Measurements from ENCODE around the gene PTPRG.
A peak's percentile ranks its signal among the peaks of the same experiment; 100 is the strongest.

PTPRG gene

DNA sequence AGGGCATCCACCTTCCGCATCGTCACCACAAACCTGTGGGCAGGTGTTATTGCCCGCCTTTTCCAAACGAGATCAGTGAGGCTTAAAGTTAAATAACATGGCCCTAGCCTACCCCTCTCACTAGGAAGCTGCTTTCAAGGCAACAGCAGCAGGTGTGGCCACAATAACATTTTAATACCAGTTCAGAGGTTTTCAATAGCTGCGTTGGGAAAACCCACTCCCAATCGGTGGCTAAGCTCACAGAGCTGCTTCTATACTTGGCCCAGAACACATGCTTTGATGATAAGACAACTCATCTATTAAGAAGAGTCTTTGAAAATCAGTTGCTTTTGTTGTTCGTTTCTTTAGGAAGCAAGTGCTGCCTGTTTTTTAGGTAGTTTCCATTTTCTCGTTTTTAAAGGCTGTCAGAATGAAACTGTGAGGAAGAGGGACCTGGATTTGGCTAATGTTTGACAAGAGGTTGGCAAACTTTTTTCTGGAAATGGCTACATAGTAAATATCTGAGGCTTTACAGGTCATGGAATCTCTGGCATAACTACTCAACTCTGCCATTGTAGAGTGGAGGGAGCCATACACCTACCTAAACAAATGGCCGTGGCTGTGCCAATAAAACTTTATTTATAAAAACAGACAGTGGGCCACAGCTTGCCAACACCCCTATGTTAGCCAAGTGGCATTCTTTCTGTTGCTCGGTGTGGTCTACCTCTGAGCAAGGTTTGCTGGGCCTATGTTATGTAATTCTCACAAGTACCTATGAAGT, 632.4 kb downstream of the PTPRG start:
- no peak overlapping the region for H3K4me3 ChIP-seq (replicated peaks; ENCODE audit: low read depth, low read length)
- TF ChIP-seq, protein P1, sequence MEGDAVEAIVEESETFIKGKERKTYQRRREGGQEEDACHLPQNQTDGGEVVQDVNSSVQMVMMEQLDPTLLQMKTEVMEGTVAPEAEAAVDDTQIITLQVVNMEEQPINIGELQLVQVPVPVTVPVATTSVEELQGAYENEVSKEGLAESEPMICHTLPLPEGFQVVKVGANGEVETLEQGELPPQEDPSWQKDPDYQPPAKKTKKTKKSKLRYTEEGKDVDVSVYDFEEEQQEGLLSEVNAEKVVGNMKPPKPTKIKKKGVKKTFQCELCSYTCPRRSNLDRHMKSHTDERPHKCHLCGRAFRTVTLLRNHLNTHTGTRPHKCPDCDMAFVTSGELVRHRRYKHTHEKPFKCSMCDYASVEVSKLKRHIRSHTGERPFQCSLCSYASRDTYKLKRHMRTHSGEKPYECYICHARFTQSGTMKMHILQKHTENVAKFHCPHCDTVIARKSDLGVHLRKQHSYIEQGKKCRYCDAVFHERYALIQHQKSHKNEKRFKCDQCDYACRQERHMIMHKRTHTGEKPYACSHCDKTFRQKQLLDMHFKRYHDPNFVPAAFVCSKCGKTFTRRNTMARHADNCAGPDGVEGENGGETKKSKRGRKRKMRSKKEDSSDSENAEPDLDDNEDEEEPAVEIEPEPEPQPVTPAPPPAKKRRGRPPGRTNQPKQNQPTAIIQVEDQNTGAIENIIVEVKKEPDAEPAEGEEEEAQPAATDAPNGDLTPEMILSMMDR (IDR thresholded peaks at IDR 0.05; ENCODE audit: insufficient read depth, low read length, poor library complexity, severe bottlenecking) = no peak
- H3K27me3 ChIP-seq (replicated peaks; ENCODE audit: control insufficient read depth, insufficient read depth, low read length) = no peaks in the 10 kb centered on the region
- no peak for DNase-seq (ENCODE audit: extremely low read depth, insufficient read length)
- no peaks in the 10 kb centered on the region for H3K36me3 ChIP-seq (ENCODE audit: control insufficient read depth, insufficient read depth, low read length)

DNA sequence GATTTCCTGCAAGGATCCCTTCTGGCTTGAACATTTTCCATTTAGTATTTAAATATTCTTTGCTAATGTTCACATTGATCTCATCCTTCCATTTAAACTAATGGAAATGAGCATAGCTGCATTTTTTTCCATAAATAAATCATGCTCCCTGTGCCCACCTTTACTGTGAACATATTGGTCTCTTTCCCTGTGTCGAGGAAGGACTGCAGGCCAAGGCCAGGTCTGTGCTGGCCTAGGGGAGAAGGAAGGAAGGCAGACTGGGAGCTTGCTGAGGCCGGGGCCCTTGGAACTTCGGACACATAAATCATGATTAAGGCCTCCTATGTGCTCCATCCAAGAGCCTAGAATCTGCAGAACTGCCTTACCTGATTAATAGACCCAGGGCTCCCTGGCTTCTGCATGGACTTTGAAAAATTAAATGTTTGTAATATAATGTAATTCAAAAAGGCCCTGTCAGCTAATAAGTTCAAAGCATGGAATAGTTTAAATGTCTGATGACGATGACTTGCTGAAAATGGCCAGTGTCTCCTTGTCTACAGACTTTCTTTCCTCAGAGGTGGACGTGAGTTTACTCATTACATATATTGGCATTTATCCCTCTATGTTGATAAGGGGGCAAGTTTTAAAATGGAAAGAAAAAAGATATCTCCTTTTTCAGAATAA, 636.1 kb downstream of the PTPRG start:
- DNase-seq (ENCODE audit: extremely low read depth, insufficient read length) = no peak

DNA sequence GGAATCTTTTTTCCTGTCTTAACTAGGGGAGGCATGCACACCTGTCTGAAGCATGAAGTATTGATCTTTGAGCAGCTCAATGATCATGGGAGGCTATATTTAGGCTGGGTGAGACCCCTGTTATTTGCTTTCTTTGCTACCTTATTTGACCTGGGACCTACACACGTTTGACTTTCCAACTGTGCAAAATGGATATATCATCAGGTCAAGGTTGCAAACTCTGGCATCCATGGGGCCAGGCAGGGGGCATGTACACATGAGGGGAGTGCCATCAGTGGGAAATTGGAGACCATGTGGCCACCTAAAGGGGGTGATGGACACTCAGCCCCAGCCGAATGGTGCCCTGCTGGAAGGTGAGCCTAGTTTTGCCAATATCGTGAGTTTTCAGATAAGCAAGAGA, 637.8 kb downstream of the PTPRG start:
- Histone ChIP-seq H3K4me3 (replicated peaks; ENCODE audit: low read depth, low read length) (no peak overlapping the region), H3K27me3 (replicated peaks; ENCODE audit: control insufficient read depth, insufficient read depth, low read length) (no peaks in the 10 kb centered on the region), H3K36me3 (ENCODE audit: control insufficient read depth, insufficient read depth, low read length) (no peaks in the 10 kb centered on the region)
- DNase-seq (ENCODE audit: extremely low read depth, insufficient read length) = no peak
- TF ChIP-seq, protein P1 (IDR thresholded peaks at IDR 0.05; ENCODE audit: insufficient read depth, low read length, poor library complexity, severe bottlenecking) = no peak

More for the DNA sequence above, 636.1 kb downstream of the PTPRG start:
- no peaks in the 10 kb centered on the region for H3K27me3 ChIP-seq (replicated peaks; ENCODE audit: control insufficient read depth, insufficient read depth, low read length)
- no peaks in the 10 kb centered on the region for H3K36me3 ChIP-seq (ENCODE audit: control insufficient read depth, insufficient read depth, low read length)
- no peak overlapping the region for H3K4me3 ChIP-seq (replicated peaks; ENCODE audit: low read depth, low read length)
- TF ChIP-seq, protein P1 (IDR thresholded peaks at IDR 0.05; ENCODE audit: insufficient read depth, low read length, poor library complexity, severe bottlenecking) = no peak

DNA sequence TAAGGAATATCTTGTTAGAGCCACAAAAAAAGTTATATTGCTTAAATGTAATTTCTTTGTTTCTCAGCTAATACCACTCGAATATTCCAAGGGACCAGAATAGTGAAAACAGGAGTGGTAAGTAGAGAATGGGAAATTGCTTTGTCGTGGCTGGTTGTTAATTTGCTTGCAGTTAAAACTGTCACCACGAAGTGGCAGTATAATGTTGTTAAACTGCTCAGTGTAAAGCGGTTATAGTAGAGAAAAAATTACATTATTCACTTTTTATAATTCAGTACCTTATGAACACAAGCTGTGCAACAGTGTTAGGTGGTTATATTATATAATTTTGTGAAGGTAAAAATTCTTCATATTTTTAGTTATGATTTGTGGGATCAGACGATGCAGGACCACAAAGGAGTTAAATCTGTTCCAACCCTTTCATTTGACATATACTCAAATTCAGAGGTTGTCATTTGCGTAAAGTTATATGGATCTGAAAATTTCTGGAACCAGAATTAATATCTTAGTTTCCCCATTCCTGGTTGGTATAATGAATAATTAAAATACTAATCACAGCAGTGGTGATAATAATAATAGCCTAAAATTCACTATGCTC, 640.2 kb downstream of the PTPRG start:
- Histone ChIP-seq H3K27me3 (replicated peaks; ENCODE audit: control insufficient read depth, insufficient read depth, low read length) (no peaks in the 10 kb centered on the region), H3K4me3 (replicated peaks; ENCODE audit: low read depth, low read length) (no peak overlapping the region), H3K36me3 (ENCODE audit: control insufficient read depth, insufficient read depth, low read length) (no peaks in the 10 kb centered on the region)
- TF ChIP-seq, protein P1 (IDR thresholded peaks at IDR 0.05; ENCODE audit: insufficient read depth, low read length, poor library complexity, severe bottlenecking) = peak; percentile 51
- DNase-seq (ENCODE audit: extremely low read depth, insufficient read length) = no peak

DNA sequence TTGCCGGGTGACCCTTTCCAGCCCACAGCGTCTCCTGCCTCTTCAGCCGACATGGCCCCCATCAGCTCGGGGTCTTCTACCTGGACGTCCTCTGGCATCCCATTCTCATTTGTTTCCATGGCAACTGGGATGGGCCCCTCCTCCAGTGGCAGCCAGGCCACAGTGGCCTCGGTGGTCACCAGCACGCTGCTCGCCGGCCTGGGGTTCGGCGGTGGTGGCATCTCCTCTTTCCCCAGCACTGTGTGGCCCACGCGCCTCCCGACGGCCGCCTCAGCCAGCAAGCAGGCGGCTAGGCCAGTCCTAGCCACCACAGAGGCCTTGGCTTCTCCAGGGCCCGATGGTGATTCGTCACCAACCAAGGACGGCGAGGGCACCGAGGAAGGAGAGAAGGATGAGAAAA, 641.8 kb downstream of the PTPRG start:
- TF ChIP-seq, protein P1 (IDR thresholded peaks at IDR 0.05; ENCODE audit: insufficient read depth, low read length, poor library complexity, severe bottlenecking) = no peak
- DNase-seq (ENCODE audit: extremely low read depth, insufficient read length) = no peak
- no peaks in the 10 kb centered on the region for H3K27me3 ChIP-seq (replicated peaks; ENCODE audit: control insufficient read depth, insufficient read depth, low read length)
- H3K36me3 ChIP-seq (ENCODE audit: control insufficient read depth, insufficient read depth, low read length) = no peaks in the 10 kb centered on the region
- H3K4me3 ChIP-seq (replicated peaks; ENCODE audit: low read depth, low read length) = no peak overlapping the region
